ENCODE data around the gene SFRP5. TPM values are rescaled to one million over a fixed set of nuclear protein-coding genes. Genes with fewer than 3 reads are reported as not detected.

Gene SFRP5
- total RNA-seq, 2 donors from 2014 or later, result 163 to 226 TPM

DNA sequence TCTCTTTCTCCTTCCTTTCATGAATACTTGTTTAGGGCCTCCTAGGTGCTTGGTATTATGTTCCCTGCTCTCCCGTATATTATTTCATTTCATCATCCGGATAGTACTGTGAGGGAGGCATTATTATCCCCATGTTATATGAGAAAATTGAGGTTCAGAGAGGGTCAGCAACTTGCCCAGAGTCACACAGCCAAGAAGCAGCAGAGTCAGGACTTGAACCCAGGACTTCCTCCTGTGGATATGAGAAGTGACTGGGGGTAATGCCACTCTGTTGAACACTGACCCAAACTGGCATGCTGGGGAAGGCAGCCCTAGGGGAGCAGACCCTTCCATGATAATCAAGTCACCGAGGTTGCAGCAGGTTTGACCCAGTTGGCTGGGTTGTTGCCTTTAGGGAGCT is 8.2 kb upstream of the SFRP5 start:
- Histone ChIP-seq H3K36me3 (replicated peaks in 1 of 2; ENCODE audit: insufficient read depth in 1 of 2, low read depth in 2 of 2) (no peaks in the 10 kb centered on the region), H3K4me1 (peaks cover 96% of the 10 kb centered on the region), H3K27ac (peak overlapping the region; percentile 45 to 91 (median 88)), H3K4me3 (no peak overlapping the region), H3K9me3 (no peaks in the 10 kb centered on the region), H3K27me3 (no peaks in the 10 kb centered on the region)
- WGBS, 2 donors, result 75 to 83% methylated on average over 3 of the region's 3 CpGs
- TF ChIP-seq POLR2A (IDR thresholded peaks at IDR 0.05), result no peak
- TF ChIP-seq CTCF (IDR thresholded peaks at IDR 0.05), result no peak
- ATAC-seq (no peak), DNase-seq (no peak)
- intact Hi-C loops (cut with DNase I), result no loop called here

DNA sequence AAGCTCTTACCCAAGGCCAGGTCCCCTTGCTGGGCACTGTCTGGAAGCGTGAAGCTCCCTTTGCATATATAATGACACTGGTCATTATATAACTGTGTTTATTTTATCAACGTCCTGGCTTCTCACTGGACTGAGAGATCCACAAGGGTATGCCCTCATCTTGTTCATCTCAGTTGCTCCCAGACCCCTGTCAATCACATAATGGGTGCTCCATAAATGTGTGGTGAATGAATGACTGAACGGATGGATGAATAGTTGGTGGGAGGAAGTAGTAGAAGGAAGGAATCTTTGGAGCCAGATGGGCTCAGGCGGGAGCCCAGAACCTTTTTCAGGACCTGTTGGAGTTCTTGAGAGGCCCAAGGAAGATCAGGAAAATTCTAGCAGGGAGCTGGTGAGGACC is 7.7 kb upstream of the SFRP5 start:
- intact Hi-C loops (cut with DNase I), result no loop called here
- no peaks in the 10 kb centered on the region for H3K27me3 ChIP-seq
- ATAC-seq (no peak), DNase-seq (no peak)
- H3K4me1 ChIP-seq, result peaks cover 96% of the 10 kb centered on the region
- H3K36me3 ChIP-seq (replicated peaks in 1 of 2; ENCODE audit: insufficient read depth in 1 of 2, low read depth in 2 of 2), result no peaks in the 10 kb centered on the region
- H3K4me3 ChIP-seq, result no peak overlapping the region
- peak overlapping the region in 3 of 4 donors; percentile 87 to 91 (median 90) for H3K27ac ChIP-seq
- no peaks in the 10 kb centered on the region for H3K9me3 ChIP-seq
- no peak for TF ChIP-seq POLR2A (IDR thresholded peaks at IDR 0.05)
- no peak for TF ChIP-seq CTCF (IDR thresholded peaks at IDR 0.05)
- WGBS, 2 donors, result 68 to 69% methylated on average over 4 of the region's 4 CpGs

DNA sequence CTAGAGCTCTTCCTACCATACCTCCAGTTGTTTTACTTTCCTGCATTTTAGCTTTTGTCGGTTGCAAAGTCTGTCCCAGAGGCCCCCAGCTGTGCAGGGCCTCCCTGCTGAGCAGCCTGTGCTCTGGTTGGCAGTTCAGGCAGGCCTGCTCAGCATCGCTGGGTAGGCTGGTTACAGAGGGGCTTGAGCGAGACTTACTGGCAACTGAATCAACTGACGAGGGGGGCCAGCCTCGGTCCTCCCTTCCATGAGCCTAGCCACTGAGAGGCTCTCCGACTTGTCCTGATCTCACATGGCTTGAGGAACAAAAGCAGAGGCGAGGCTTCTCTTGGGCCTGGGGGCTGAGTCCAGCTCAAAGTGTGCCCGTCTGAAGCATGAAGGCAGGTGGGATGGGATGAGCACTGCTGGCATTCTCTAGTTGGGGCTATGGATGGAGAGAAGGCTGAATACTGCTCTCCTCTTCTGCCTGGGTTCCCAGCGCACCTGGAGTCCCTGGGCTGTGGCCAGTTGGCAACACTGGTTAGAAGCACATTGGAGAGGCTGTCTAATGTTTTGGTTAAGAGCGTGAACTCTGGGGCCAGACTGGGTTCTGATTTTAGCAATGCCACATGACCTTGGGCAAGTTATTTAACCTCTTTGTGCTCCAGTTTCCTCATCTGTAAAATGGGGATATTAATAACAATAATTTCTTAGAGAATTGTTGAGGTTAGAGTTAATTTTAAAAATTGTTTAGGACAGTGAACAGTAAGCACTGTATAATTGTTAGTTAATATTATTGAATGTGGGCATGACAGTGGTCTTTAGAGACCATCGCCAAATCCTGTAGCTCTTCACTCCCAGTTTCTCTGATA is 6.9 kb upstream of the SFRP5 start:
- H3K36me3 ChIP-seq (replicated peaks in 1 of 2; ENCODE audit: insufficient read depth in 1 of 2, low read depth in 2 of 2), result no peaks in the 10 kb centered on the region
- no peak for ATAC-seq
- TF ChIP-seq POLR2A (IDR thresholded peaks at IDR 0.05), result no peak
- no peak for TF ChIP-seq CTCF (IDR thresholded peaks at IDR 0.05)
- no peak overlapping the region for H3K4me3 ChIP-seq
- WGBS, 2 donors, result 67 to 69% methylated on average over 11 of the region's 11 CpGs
- H3K27ac ChIP-seq, result peak overlapping the region; percentile 15 to 91 (median 88)
- H3K27me3 ChIP-seq, result no peaks in the 10 kb centered on the region
- DNase-seq, result peak; percentile 60 to 81 (median 66)
- H3K4me1 ChIP-seq, result peaks cover 96% of the 10 kb centered on the region
- no peaks in the 10 kb centered on the region for H3K9me3 ChIP-seq
- intact Hi-C loops (cut with DNase I), result no loop called here

DNA sequence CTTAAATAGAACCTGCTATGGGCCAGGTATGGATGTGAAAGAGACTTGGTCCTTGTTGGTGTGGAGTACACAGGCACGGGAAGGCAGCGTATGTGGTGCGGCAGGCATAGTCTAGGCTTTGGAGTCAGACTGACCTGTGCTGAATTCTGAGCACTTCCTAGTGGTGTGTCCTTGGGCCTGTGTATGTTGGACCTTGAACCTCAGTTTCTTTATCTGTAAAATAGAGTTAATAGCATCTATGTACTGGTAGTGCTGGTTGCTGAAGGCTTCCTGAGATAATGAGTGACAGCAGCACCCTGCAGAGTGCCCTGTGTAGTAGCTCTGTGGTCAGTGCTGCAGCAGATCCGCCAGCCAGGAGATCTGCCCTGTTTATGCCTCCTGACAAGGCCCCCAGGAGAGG is 5.3 kb upstream of the SFRP5 start:
- H3K9me3 ChIP-seq, result no peaks in the 10 kb centered on the region
- WGBS, 2 donors, result 73 to 84% methylated on average over 4 of the region's 4 CpGs
- ATAC-seq (no peak), DNase-seq (no peak)
- H3K27ac ChIP-seq, result peak overlapping the region in 3 of 4 donors; percentile 24 to 47 (median 36)
- TF ChIP-seq CTCF (IDR thresholded peaks at IDR 0.05) (no peak), POLR2A (IDR thresholded peaks at IDR 0.05) (no peak)
- no peak overlapping the region for H3K4me3 ChIP-seq
- no peaks in the 10 kb centered on the region for H3K36me3 ChIP-seq (replicated peaks in 1 of 2; ENCODE audit: insufficient read depth in 1 of 2, low read depth in 2 of 2)
- H3K4me1 ChIP-seq, result peaks cover 98% of the 10 kb centered on the region
- H3K27me3 ChIP-seq, result no peaks in the 10 kb centered on the region
- intact Hi-C loops (cut with DNase I), result no loop called here

All from body of pancreas (tissue), 4 donors.